ENCODE data around the gene NGLY1.

Gene NGLY1

DNA sequence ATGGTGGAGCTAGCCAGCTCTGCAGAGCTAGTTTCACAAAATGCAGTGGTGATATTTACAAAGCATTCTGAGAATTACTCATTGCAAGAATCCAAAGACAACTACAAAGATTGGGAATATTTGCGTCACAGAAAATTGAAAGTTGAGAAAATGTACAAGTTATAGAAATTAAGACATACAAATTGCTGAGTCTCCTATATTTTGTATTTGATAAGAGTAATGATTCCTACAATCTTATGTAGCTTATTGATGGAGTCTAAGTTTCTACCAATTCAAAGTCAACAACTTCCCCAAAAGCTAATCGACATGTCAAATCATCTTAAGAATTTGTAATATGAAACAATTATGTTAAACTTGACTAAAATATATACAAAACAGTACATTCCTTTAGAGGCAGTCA is 72.2 kb downstream of the NGLY1 start:
- Histone ChIP-seq H3K9ac (ENCODE audit: low read length) (no peak overlapping the region), H3K4me2 (ENCODE audit: low read length) (no peak overlapping the region), H3K4me3 (ENCODE audit: low read length) (no peak overlapping the region), H3K27ac (ENCODE audit: low read length) (no peak overlapping the region), H2AFZ (ENCODE audit: low read depth, low read length) (no peak overlapping the region), H3K27me3 (ENCODE audit: low read depth, low read length) (peaks cover 29% of the 10 kb centered on the region), H3K9me3 (ENCODE audit: insufficient read depth, low read length) (no peaks in the 10 kb centered on the region), H3K79me2 (ENCODE audit: low read length) (no peaks in the 10 kb centered on the region), H4K20me1 (ENCODE audit: insufficient read depth, low read length) (no peaks in the 10 kb centered on the region), H3K4me1 (ENCODE audit: low read length) (peaks cover 15% of the 10 kb centered on the region), H3K36me3 (replicated peaks; ENCODE audit: low read depth, low read length) (no peaks in the 10 kb centered on the region)
- TF ChIP-seq, protein P1, sequence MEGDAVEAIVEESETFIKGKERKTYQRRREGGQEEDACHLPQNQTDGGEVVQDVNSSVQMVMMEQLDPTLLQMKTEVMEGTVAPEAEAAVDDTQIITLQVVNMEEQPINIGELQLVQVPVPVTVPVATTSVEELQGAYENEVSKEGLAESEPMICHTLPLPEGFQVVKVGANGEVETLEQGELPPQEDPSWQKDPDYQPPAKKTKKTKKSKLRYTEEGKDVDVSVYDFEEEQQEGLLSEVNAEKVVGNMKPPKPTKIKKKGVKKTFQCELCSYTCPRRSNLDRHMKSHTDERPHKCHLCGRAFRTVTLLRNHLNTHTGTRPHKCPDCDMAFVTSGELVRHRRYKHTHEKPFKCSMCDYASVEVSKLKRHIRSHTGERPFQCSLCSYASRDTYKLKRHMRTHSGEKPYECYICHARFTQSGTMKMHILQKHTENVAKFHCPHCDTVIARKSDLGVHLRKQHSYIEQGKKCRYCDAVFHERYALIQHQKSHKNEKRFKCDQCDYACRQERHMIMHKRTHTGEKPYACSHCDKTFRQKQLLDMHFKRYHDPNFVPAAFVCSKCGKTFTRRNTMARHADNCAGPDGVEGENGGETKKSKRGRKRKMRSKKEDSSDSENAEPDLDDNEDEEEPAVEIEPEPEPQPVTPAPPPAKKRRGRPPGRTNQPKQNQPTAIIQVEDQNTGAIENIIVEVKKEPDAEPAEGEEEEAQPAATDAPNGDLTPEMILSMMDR (IDR thresholded peaks at IDR 0.05; ENCODE audit: low read depth, low read length), result no peak
- TF ChIP-seq EZH2phosphoT487 (IDR thresholded peaks at IDR 0.05; ENCODE audit: low read depth), result no peak

DNA sequence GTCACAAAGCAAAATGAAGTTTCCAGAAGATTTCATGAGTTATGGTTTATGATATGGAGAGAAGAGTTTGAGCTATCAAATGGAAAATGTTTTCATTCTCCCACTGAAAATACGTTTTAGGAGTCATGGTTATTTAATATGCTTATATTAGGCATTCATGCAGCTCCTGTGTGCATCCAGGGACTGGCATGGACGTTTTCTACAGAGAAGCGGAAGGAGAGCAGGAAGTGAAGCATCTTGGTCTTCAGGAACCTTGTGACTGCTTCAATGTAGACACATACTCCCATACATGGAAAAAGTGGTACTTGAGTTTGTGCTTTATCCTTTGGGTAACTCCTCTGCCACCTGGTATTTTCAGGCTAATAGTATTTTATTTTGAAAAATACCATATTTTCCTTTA is 75.2 kb downstream of the NGLY1 start:
- Histone ChIP-seq H3K4me2 (ENCODE audit: low read length) (no peak overlapping the region), H3K9me3 (ENCODE audit: insufficient read depth, low read length) (no peaks in the 10 kb centered on the region), H3K27ac (ENCODE audit: low read length) (no peak overlapping the region), H3K4me1 (ENCODE audit: low read length) (peaks cover 16% of the 10 kb centered on the region), H3K79me2 (ENCODE audit: low read length) (no peaks in the 10 kb centered on the region), H2AFZ (ENCODE audit: low read depth, low read length) (no peak overlapping the region), H3K9ac (ENCODE audit: low read length) (no peak overlapping the region), H3K4me3 (ENCODE audit: low read length) (no peak overlapping the region), H3K36me3 (replicated peaks; ENCODE audit: low read depth, low read length) (no peaks in the 10 kb centered on the region), H3K27me3 (ENCODE audit: low read depth, low read length) (peaks cover 39% of the 10 kb centered on the region), H4K20me1 (ENCODE audit: insufficient read depth, low read length) (no peaks in the 10 kb centered on the region)
- TF ChIP-seq EZH2phosphoT487 (IDR thresholded peaks at IDR 0.05; ENCODE audit: low read depth), result no peak
- TF ChIP-seq, protein P1 (IDR thresholded peaks at IDR 0.05; ENCODE audit: low read depth, low read length), result no peak

DNA sequence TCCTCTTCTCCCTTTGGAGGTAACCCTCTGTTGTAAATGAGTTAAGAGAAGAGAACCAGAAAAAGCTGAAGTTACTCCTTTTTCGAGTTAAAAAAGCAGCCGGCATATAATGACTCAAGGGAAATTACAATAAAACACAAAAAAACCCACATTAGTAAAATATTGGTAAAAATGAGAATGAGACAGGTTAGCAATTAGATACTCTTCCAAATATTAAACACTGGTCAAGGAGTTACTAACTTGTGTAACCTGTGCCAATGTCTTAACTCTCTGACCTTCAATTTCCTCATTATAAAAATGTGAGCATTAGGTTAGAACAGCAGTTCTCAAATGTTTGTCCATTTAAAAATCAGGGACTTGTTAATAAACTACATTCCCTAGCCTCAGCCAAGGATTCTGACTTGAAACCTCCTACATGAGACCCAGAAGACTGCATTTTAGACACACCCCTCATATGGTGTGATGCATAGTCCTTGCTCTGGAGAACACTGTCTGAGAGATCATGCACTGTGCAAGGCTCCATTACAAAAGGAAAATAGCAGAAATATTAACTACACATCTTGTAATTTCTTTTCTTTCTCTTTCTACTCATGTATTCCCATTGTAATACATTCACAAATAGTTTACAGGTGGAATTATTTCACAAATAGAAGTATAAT is 75.8 kb downstream of the NGLY1 start:
- Histone ChIP-seq H3K27ac (ENCODE audit: low read length) (no peak overlapping the region), H3K27me3 (ENCODE audit: low read depth, low read length) (peaks cover 39% of the 10 kb centered on the region), H4K20me1 (ENCODE audit: insufficient read depth, low read length) (no peaks in the 10 kb centered on the region), H3K9me3 (ENCODE audit: insufficient read depth, low read length) (no peaks in the 10 kb centered on the region), H3K36me3 (replicated peaks; ENCODE audit: low read depth, low read length) (no peaks in the 10 kb centered on the region), H3K9ac (ENCODE audit: low read length) (no peak overlapping the region), H2AFZ (ENCODE audit: low read depth, low read length) (no peak overlapping the region), H3K4me3 (ENCODE audit: low read length) (no peak overlapping the region), H3K4me2 (ENCODE audit: low read length) (peak overlapping the region; percentile 10), H3K4me1 (ENCODE audit: low read length) (peaks cover 16% of the 10 kb centered on the region), H3K79me2 (ENCODE audit: low read length) (no peaks in the 10 kb centered on the region)
- TF ChIP-seq, protein P1 (IDR thresholded peaks at IDR 0.05; ENCODE audit: low read depth, low read length), result no peak
- TF ChIP-seq EZH2phosphoT487 (IDR thresholded peaks at IDR 0.05; ENCODE audit: low read depth), result no peak

DNA sequence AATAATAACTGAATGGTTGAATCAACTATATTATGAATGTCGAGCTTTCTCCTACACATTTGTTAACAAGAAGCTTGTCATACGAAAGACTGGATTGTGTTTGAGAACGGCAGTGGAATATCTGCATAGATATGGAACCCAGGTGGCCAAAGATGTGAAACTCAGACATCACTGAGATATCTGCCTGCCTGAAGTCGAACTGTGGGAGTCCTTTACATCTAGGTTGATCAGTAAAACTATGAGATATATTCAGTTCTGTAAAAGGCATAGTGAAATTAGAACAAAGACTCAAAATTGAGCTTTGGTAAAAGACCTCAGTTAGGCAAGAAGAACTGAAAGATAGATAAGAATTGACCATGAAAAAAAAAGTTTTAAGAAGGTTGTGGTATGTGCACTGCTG is 77.0 kb downstream of the NGLY1 start:
- TF ChIP-seq EZH2phosphoT487 (IDR thresholded peaks at IDR 0.05; ENCODE audit: low read depth), result no peak
- TF ChIP-seq, protein P1 (IDR thresholded peaks at IDR 0.05; ENCODE audit: low read depth, low read length), result no peak
- Histone ChIP-seq H3K36me3 (replicated peaks; ENCODE audit: low read depth, low read length) (no peaks in the 10 kb centered on the region), H4K20me1 (ENCODE audit: insufficient read depth, low read length) (no peaks in the 10 kb centered on the region)

More for the DNA sequence above, 77.0 kb downstream of the NGLY1 start:
- H3K27me3 ChIP-seq (ENCODE audit: low read depth, low read length), result peaks cover 39% of the 10 kb centered on the region
- no peak overlapping the region for H3K4me3 ChIP-seq (ENCODE audit: low read length)
- H2AFZ ChIP-seq (ENCODE audit: low read depth, low read length), result no peak overlapping the region
- H3K4me2 ChIP-seq (ENCODE audit: low read length), result 0 out of 2 replicates have a peak overlapping the region, but pooled peaks have one; percentile 4
- peaks cover 16% of the 10 kb centered on the region for H3K4me1 ChIP-seq (ENCODE audit: low read length)
- H3K27ac ChIP-seq (ENCODE audit: low read length), result no peak overlapping the region
- no peaks in the 10 kb centered on the region for H3K79me2 ChIP-seq (ENCODE audit: low read length)
- no peak overlapping the region for H3K9ac ChIP-seq (ENCODE audit: low read length)
- no peaks in the 10 kb centered on the region for H3K9me3 ChIP-seq (ENCODE audit: insufficient read depth, low read length)
